ENCODE data around the gene C9orf50.
"Not testable (repeated sequence)": the region's sequence is repeated elsewhere in the genome, so short reads cannot be mapped to it uniquely, and the experiment has no call there.

Gene C9orf50

GRCh38 chr9:129639034-129639630 is 18.2 kb upstream of the C9orf50 start:
- H3K27ac ChIP-seq (ENCODE audit: low read depth, low read length, severe bottlenecking), result no peak overlapping the region
- H3K4me1 ChIP-seq (ENCODE audit: control insufficient read depth, insufficient read depth, low read length, poor library complexity, severe bottlenecking), result peaks cover 8% of the 10 kb centered on the region
- 95 to 97% methylated on average over 16 to 17 of the region's 17 CpGs for WGBS, 2 experiments (ENCODE audit: insufficient coverage in 2 of 2)
- peaks cover 58% of the 10 kb centered on the region for H3K36me3 ChIP-seq (ENCODE audit: control insufficient read depth, insufficient read depth, low read length)
- H3K9me3 ChIP-seq (ENCODE audit: control insufficient read depth, low read length), result no peaks in the 10 kb centered on the region
- no peak overlapping the region for H3K4me3 ChIP-seq (ENCODE audit: extremely low read depth, insufficient read depth, low read length, poor library complexity, severe bottlenecking)

GRCh38 chr9:129637673-129638439 is 17.0 kb upstream of the C9orf50 start:
- no peak overlapping the region for H3K27ac ChIP-seq (ENCODE audit: low read depth, low read length, severe bottlenecking)
- H3K9me3 ChIP-seq (ENCODE audit: control insufficient read depth, low read length), result no peaks in the 10 kb centered on the region
- H3K4me1 ChIP-seq (ENCODE audit: control insufficient read depth, insufficient read depth, low read length, poor library complexity, severe bottlenecking), result peaks cover 8% of the 10 kb centered on the region
- no peak overlapping the region for H3K4me3 ChIP-seq (ENCODE audit: extremely low read depth, insufficient read depth, low read length, poor library complexity, severe bottlenecking)
- peaks cover 70% of the 10 kb centered on the region for H3K36me3 ChIP-seq (ENCODE audit: control insufficient read depth, insufficient read depth, low read length)
- 91 to 93% methylated on average over 29 of the region's 29 CpGs for WGBS, 2 experiments (ENCODE audit: insufficient coverage in 2 of 2)

GRCh38 chr9:129637102-129637501 is 16.2 kb upstream of the C9orf50 start:
- Histone ChIP-seq H3K4me3 (ENCODE audit: extremely low read depth, insufficient read depth, low read length, poor library complexity, severe bottlenecking) (no peak overlapping the region), H3K9me3 (ENCODE audit: control insufficient read depth, low read length) (no peaks in the 10 kb centered on the region), H3K27ac (ENCODE audit: low read depth, low read length, severe bottlenecking) (no peak overlapping the region), H3K4me1 (ENCODE audit: control insufficient read depth, insufficient read depth, low read length, poor library complexity, severe bottlenecking) (peaks cover 9% of the 10 kb centered on the region), H3K36me3 (ENCODE audit: control insufficient read depth, insufficient read depth, low read length) (peaks cover 78% of the 10 kb centered on the region)
- WGBS, 2 experiments (ENCODE audit: insufficient coverage in 2 of 2), result 91 to 92% methylated on average over 4 to 8 of the region's 9 CpGs

GRCh38 chr9:129636343-129636742 is 15.4 kb upstream of the C9orf50 start:
- H3K4me1 ChIP-seq (ENCODE audit: control insufficient read depth, insufficient read depth, low read length, poor library complexity, severe bottlenecking), result peaks cover 17% of the 10 kb centered on the region
- not testable (repeated sequence) for H3K27ac ChIP-seq (ENCODE audit: low read depth, low read length, severe bottlenecking); H3K4me3 ChIP-seq (ENCODE audit: extremely low read depth, insufficient read depth, low read length, poor library complexity, severe bottlenecking); H3K9me3 ChIP-seq (ENCODE audit: control insufficient read depth, low read length)
- peaks cover 84% of the 10 kb centered on the region for H3K36me3 ChIP-seq (ENCODE audit: control insufficient read depth, insufficient read depth, low read length)
- WGBS, 2 experiments (ENCODE audit: insufficient coverage in 2 of 2), result 88 to 94% methylated on average over 4 to 10 of the region's 10 CpGs

GRCh38 chr9:129635099-129636065 is 14.5 kb upstream of the C9orf50 start:
- Histone ChIP-seq H3K27ac (ENCODE audit: low read depth, low read length, severe bottlenecking) (no peak overlapping the region), H3K9me3 (ENCODE audit: control insufficient read depth, low read length) (no peaks in the 10 kb centered on the region)
- WGBS, 2 experiments (ENCODE audit: insufficient coverage in 2 of 2), result 96% methylated on average over 33 to 34 of the region's 34 CpGs

GRCh38 chr9:129633848-129634247 is 12.9 kb upstream of the C9orf50 start:
- Histone ChIP-seq H3K36me3 (ENCODE audit: control insufficient read depth, insufficient read depth, low read length) (peaks cover 92% of the 10 kb centered on the region), H3K27ac (ENCODE audit: low read depth, low read length, severe bottlenecking) (no peak overlapping the region), H3K4me1 (ENCODE audit: control insufficient read depth, insufficient read depth, low read length, poor library complexity, severe bottlenecking) (peaks cover 27% of the 10 kb centered on the region), H3K9me3 (ENCODE audit: control insufficient read depth, low read length) (no peaks in the 10 kb centered on the region), H3K4me3 (ENCODE audit: extremely low read depth, insufficient read depth, low read length, poor library complexity, severe bottlenecking) (no peak overlapping the region)
- 90 to 97% methylated on average over 11 to 13 of the region's 13 CpGs for WGBS, 2 experiments (ENCODE audit: insufficient coverage in 2 of 2)

More at GRCh38 chr9:129635099-129636065, 14.5 kb upstream of the C9orf50 start:
- H3K36me3 ChIP-seq (ENCODE audit: control insufficient read depth, insufficient read depth, low read length), result peaks cover 93% of the 10 kb centered on the region
- H3K4me1 ChIP-seq (ENCODE audit: control insufficient read depth, insufficient read depth, low read length, poor library complexity, severe bottlenecking), result peaks cover 19% of the 10 kb centered on the region
- no peak overlapping the region for H3K4me3 ChIP-seq (ENCODE audit: extremely low read depth, insufficient read depth, low read length, poor library complexity, severe bottlenecking)

GRCh38 chr9:129633207-129633606 is 12.3 kb upstream of the C9orf50 start:
- Histone ChIP-seq H3K4me1 (ENCODE audit: control insufficient read depth, insufficient read depth, low read length, poor library complexity, severe bottlenecking) (peaks cover 33% of the 10 kb centered on the region), H3K36me3 (ENCODE audit: control insufficient read depth, insufficient read depth, low read length) (peaks cover 92% of the 10 kb centered on the region), H3K27ac (ENCODE audit: low read depth, low read length, severe bottlenecking) (no peak overlapping the region), H3K9me3 (ENCODE audit: control insufficient read depth, low read length) (no peaks in the 10 kb centered on the region), H3K4me3 (ENCODE audit: extremely low read depth, insufficient read depth, low read length, poor library complexity, severe bottlenecking) (no peak overlapping the region)
- WGBS, 2 experiments (ENCODE audit: insufficient coverage in 2 of 2), result 100% methylated on average over 3 of the region's 4 CpGs

- Histone ChIP-seq H3K27ac (ENCODE audit: low read depth, low read length, severe bottlenecking) (no peak overlapping the region), H3K9me3 (ENCODE audit: control insufficient read depth, low read length) (no peaks in the 10 kb centered on the region), H3K4me1 (ENCODE audit: control insufficient read depth, insufficient read depth, low read length, poor library complexity, severe bottlenecking) (peaks cover 40% of the 10 kb centered on the region), H3K36me3 (ENCODE audit: control insufficient read depth, insufficient read depth, low read length) (peaks cover 92% of the 10 kb centered on the region), H3K4me3 (ENCODE audit: extremely low read depth, insufficient read depth, low read length, poor library complexity, severe bottlenecking) (no peak overlapping the region)
- 93 to 95% methylated on average over 10 to 13 of the region's 13 CpGs for WGBS, 2 experiments (ENCODE audit: insufficient coverage in 2 of 2)
These were observed 11.6 kb upstream of the C9orf50 start for GRCh38 chr9:129632460-129632859.

- Histone ChIP-seq H3K4me3 (ENCODE audit: extremely low read depth, insufficient read depth, low read length, poor library complexity, severe bottlenecking) (no peak overlapping the region), H3K9me3 (ENCODE audit: control insufficient read depth, low read length) (no peaks in the 10 kb centered on the region), H3K36me3 (ENCODE audit: control insufficient read depth, insufficient read depth, low read length) (peaks cover 87% of the 10 kb centered on the region), H3K27ac (ENCODE audit: low read depth, low read length, severe bottlenecking) (no peak overlapping the region), H3K4me1 (ENCODE audit: control insufficient read depth, insufficient read depth, low read length, poor library complexity, severe bottlenecking) (peaks cover 40% of the 10 kb centered on the region)
- WGBS, 2 experiments (ENCODE audit: insufficient coverage in 2 of 2), result 90 to 91% methylated on average over 14 to 16 of the region's 19 CpGs
These were observed 10.8 kb upstream of the C9orf50 start for GRCh38 chr9:129631674-129632129.

- Histone ChIP-seq H3K4me1 (ENCODE audit: control insufficient read depth, insufficient read depth, low read length, poor library complexity, severe bottlenecking) (peaks cover 40% of the 10 kb centered on the region), H3K36me3 (ENCODE audit: control insufficient read depth, insufficient read depth, low read length) (peaks cover 84% of the 10 kb centered on the region), H3K27ac (ENCODE audit: low read depth, low read length, severe bottlenecking) (no peak overlapping the region), H3K9me3 (ENCODE audit: control insufficient read depth, low read length) (no peaks in the 10 kb centered on the region), H3K4me3 (ENCODE audit: extremely low read depth, insufficient read depth, low read length, poor library complexity, severe bottlenecking) (no peak overlapping the region)
- 83 to 87% methylated on average over 13 to 18 of the region's 21 CpGs for WGBS, 2 experiments (ENCODE audit: insufficient coverage in 2 of 2)
These were observed 10.2 kb upstream of the C9orf50 start for GRCh38 chr9:129630967-129631673.
